ENCODE measurements around the gene SS18L1. TPM values are rescaled to one million over a fixed set of nuclear protein-coding genes. Genes with fewer than 3 reads are reported as not detected.
A peak's percentile ranks its signal among the peaks of the same experiment; 100 is the strongest.

The SS18L1 gene
- total RNA-seq, 1 experiment from 2014 or later: 34.1 TPM

DNA sequence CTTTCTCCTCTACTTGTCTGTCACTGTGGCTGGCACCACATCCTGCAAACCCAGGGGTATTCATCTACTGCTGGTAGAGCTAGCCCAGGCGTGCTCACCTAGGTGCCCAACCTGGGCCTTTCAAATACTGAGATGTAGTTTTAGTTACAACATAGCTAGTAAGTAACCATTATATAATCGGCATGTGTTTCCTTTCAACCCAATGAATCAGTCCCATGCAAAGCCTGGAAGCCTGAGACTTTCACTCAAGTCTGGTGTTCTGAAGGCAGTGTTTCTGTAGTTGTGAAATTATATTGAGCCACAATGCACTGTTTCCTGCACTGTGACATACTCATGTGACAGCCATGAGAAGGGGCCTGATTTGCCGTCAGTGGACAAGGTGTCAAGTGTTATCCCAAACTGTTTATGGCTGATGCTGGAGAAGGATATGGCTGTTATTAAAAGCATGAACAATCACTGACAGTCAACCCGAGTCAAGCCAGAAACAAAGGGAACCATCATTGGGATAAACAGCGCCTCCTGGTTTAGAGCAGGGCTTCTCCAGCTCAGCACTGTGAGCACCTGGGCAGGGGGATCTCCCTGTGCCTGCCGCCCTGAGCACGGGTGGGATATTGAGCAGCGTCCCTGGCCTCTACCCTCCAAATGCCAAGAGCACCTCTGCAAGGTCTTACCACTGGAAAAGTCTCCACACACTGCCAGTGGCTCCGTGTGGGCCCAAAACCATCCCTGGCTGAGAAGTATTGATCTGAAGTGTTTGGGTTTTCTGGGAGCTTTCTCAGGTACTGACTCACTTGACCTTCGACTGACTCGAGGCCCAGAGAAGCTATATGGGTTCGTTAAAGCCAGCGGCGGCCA is 1.9 kb upstream of the SS18L1 start:
- peaks cover 26% of the 10 kb centered on the region for H3K4me1 Mint-ChIP-seq
- ATAC-seq (peak; percentile 18; the same call in 1 of the 2 replicates), DNase-seq (ENCODE audit: low spot score) (no peak)
- H3K9me3 Mint-ChIP-seq: no peaks in the 10 kb centered on the region
- no peaks in the 10 kb centered on the region for H3K27me3 Mint-ChIP-seq (ENCODE audit: low read depth)
- peak overlapping the region; percentile 94 for H3K27ac Mint-ChIP-seq
- POLR2A ChIA-PET: interaction anchor here (0.5 kb wide), 1 partner anchor 73 kb away, joined by 3 read pairs; no protein-coding TSS in a partner anchor
- H3K4me3 Mint-ChIP-seq: peak overlapping the region; percentile 87
- TF ChIP-seq SMAD3 (CRISPR knock-in tag; IDR thresholded peaks at IDR 0.05; ENCODE audit: borderline replicate concordance) (no peak), PRRX2 (CRISPR knock-in tag; IDR thresholded peaks at IDR 0.05) (0 out of 2 replicates have a peak, but pooled peaks have one; percentile 2), HMGA2 (CRISPR knock-in tag; IDR thresholded peaks at IDR 0.05) (no peak), NFATC4 (CRISPR knock-in tag; IDR thresholded peaks at IDR 0.05) (no peak), ARID4B (CRISPR knock-in tag; IDR thresholded peaks at IDR 0.05; ENCODE audit: borderline replicate concordance) (0 out of 2 replicates have a peak, but pooled peaks have one; percentile 23)
- TF ChIP-seq, protein P1, sequence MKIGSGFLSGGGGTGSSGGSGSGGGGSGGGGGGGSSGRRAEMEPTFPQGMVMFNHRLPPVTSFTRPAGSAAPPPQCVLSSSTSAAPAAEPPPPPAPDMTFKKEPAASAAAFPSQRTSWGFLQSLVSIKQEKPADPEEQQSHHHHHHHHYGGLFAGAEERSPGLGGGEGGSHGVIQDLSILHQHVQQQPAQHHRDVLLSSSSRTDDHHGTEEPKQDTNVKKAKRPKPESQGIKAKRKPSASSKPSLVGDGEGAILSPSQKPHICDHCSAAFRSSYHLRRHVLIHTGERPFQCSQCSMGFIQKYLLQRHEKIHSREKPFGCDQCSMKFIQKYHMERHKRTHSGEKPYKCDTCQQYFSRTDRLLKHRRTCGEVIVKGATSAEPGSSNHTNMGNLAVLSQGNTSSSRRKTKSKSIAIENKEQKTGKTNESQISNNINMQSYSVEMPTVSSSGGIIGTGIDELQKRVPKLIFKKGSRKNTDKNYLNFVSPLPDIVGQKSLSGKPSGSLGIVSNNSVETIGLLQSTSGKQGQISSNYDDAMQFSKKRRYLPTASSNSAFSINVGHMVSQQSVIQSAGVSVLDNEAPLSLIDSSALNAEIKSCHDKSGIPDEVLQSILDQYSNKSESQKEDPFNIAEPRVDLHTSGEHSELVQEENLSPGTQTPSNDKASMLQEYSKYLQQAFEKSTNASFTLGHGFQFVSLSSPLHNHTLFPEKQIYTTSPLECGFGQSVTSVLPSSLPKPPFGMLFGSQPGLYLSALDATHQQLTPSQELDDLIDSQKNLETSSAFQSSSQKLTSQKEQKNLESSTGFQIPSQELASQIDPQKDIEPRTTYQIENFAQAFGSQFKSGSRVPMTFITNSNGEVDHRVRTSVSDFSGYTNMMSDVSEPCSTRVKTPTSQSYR (CRISPR knock-in tag; IDR thresholded peaks at IDR 0.05): no peak
- H3K36me3 Mint-ChIP-seq: peaks cover 48% of the 10 kb centered on the region
- CTCF ChIA-PET: interaction anchor here (0.8 to 3.8 kb wide), 8 partner anchors 9 to 131 kb away, joined by 3 to 27 read pairs (median 4); partner anchors contain the start of gene LSM14B

DNA sequence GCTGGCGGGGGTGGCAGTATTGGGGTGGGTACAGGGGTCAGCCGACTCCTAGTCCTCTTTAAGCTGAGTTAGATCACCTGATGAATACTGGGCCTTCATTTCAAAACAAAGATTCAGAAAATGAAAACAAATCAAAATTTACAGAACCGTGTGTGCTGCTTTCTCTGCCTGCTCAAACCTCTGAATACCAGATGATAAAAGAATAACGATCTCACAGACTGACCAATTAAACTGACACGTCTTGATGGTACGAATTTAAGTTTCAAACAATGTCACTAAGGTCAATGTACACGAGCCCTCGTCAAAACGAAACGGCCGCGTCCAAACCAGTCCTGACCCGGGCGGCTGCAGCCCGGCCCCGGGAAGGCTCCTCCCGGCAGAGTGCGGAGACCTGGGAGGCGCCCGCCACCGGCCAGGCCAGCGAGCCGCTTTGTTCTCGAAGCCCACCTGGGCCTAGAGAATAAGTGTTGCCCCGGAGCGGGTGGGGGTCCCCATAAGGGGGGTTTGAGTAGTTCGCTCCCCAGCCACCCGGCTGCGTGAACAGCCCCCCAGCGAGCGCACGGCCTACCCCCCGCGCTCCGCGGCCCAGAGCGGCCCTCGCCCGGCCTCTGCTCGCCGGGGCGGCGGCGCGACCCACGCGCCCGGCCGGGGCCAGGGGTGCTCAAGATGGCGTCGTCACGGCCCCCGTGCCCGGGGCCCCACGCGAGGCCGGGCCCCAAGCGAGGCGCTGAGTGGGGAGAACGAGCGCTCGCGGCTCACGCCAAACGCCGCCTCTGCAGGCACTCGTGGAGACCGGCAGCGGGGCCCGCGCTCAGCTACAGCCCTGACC is 1.1 kb upstream of the SS18L1 start:
- TF ChIP-seq PRRX2 (CRISPR knock-in tag; IDR thresholded peaks at IDR 0.05): 0 out of 2 replicates have a peak, but pooled peaks have one; percentile 2
- TF ChIP-seq USF1 (CRISPR knock-in tag; IDR thresholded peaks at IDR 0.05): no peak
- peak overlapping the region; percentile 87 for H3K4me3 Mint-ChIP-seq
- H3K36me3 Mint-ChIP-seq: peaks cover 41% of the 10 kb centered on the region
- CTCF ChIA-PET: interaction anchor here (0.8 to 3.8 kb wide), 7 partner anchors 10 to 131 kb away, joined by 3 to 27 read pairs (median 5); partner anchors contain the start of gene LSM14B
- DNase-seq (ENCODE audit: low spot score) (peak; percentile 38), ATAC-seq (no peak)
- H3K27me3 Mint-ChIP-seq (ENCODE audit: low read depth): no peaks in the 10 kb centered on the region
- POLR2A ChIA-PET: interaction anchor here (0.8 kb wide), 1 partner anchor 224 kb away, joined by 3 read pairs; no protein-coding TSS in a partner anchor
- H3K4me1 Mint-ChIP-seq: peaks cover 29% of the 10 kb centered on the region
- H3K9me3 Mint-ChIP-seq: no peaks in the 10 kb centered on the region
- peak overlapping the region; percentile 94 for H3K27ac Mint-ChIP-seq

DNA sequence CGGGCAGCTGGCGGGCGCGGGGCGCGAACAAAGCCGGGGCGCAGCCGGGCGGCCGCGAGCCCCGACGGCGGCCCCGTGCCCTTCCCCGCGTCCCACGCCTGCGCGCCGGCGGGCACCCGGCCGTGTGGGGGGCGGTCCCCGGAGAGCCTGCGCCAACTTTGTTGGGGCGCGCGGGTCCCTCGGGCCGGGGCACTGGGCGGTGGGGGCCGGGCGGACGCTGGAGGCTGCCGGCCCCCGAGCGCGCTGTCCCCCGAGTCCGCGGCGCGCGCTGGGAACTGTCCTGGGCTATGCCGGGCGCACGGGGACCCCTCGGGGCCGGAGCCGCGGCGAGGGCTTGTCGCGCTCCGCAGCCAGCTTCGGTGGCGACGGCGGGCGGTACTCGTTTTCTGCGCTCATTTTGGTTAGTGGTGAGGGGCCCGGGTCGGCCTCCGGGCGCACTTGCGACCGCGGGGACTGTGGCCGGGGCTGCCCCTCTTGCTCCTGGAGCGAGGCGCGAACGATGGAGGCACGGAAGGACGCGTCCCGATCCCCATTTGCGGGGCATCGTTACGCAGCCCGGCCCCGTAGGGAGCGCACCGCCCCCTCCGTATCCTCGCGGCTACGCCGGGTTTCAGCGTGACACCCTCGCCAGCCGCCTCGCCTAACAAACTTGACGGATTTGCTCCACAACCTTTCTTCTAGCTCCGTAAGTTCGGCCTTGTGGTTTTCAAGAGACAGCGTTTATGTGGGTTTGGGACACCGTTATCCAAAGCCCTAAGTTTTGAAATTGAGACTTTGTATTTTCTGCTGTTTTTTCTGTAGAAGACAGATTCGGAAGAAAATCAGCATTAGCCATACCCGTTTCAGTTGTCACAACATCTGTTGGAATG is 622 bp downstream of the SS18L1 start:
- ChIA-PET POLR2A (no interaction called here), CTCF (interaction anchor here (2.2 kb wide), 1 partner anchor 12 kb away, joined by 16 read pairs; no protein-coding TSS in a partner anchor)
- peak overlapping the region; percentile 81 for H3K4me3 Mint-ChIP-seq
- DNase-seq (ENCODE audit: low spot score) (peak; percentile 58), ATAC-seq (peak; percentile 29)
- peaks cover 25% of the 10 kb centered on the region for H3K36me3 Mint-ChIP-seq
- no peaks in the 10 kb centered on the region for H3K9me3 Mint-ChIP-seq
- no peak overlapping the region; the same call in 1 of the 2 replicates for H3K27ac Mint-ChIP-seq
- peaks cover 35% of the 10 kb centered on the region for H3K4me1 Mint-ChIP-seq
- no peaks in the 10 kb centered on the region for H3K27me3 Mint-ChIP-seq (ENCODE audit: low read depth)
- TF ChIP-seq GTF2I (CRISPR knock-in tag; conservative IDR thresholded peaks at IDR 0.05) (no peak), SMAD3 (CRISPR knock-in tag; IDR thresholded peaks at IDR 0.05; ENCODE audit: borderline replicate concordance) (no peak), ZNF317 (CRISPR knock-in tag; IDR thresholded peaks at IDR 0.05; ENCODE audit: borderline replicate concordance, low read depth) (no peak)
- TF ChIP-seq, protein P2, sequence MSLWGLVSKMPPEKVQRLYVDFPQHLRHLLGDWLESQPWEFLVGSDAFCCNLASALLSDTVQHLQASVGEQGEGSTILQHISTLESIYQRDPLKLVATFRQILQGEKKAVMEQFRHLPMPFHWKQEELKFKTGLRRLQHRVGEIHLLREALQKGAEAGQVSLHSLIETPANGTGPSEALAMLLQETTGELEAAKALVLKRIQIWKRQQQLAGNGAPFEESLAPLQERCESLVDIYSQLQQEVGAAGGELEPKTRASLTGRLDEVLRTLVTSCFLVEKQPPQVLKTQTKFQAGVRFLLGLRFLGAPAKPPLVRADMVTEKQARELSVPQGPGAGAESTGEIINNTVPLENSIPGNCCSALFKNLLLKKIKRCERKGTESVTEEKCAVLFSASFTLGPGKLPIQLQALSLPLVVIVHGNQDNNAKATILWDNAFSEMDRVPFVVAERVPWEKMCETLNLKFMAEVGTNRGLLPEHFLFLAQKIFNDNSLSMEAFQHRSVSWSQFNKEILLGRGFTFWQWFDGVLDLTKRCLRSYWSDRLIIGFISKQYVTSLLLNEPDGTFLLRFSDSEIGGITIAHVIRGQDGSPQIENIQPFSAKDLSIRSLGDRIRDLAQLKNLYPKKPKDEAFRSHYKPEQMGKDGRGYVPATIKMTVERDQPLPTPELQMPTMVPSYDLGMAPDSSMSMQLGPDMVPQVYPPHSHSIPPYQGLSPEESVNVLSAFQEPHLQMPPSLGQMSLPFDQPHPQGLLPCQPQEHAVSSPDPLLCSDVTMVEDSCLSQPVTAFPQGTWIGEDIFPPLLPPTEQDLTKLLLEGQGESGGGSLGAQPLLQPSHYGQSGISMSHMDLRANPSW (CRISPR knock-in tag; conservative IDR thresholded peaks at IDR 0.05; ENCODE audit: low read depth): no peak
- TF ChIP-seq, protein P3, sequence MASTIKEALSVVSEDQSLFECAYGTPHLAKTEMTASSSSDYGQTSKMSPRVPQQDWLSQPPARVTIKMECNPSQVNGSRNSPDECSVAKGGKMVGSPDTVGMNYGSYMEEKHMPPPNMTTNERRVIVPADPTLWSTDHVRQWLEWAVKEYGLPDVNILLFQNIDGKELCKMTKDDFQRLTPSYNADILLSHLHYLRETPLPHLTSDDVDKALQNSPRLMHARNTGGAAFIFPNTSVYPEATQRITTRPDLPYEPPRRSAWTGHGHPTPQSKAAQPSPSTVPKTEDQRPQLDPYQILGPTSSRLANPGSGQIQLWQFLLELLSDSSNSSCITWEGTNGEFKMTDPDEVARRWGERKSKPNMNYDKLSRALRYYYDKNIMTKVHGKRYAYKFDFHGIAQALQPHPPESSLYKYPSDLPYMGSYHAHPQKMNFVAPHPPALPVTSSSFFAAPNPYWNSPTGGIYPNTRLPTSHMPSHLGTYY (CRISPR knock-in tag; IDR thresholded peaks at IDR 0.05): no peak

Data from WTC11 (cell line).